Endothelial cell (in vitro differentiated cells): ENCODE results near the gene PLEKHF1. TPM values are rescaled to one million over a fixed set of nuclear protein-coding genes. Genes with fewer than 3 reads are reported as not detected.

Source experiments
- DNase-seq: peaks from one replicate; pipeline ENCODE4 v3.0.0; 2021; ENCODE audit warnings: low spot score
- H3K27ac Mint-ChIP-seq: one replicate; pipeline ENCODE4 v1.8.0; 2021; ENCODE audit warnings: mixed read lengths, inconsistent platforms; ENCODE audit not compliant: unreplicated experiment
- H3K27me3 Mint-ChIP-seq: one replicate; pipeline ENCODE4 v1.8.0; 2021; ENCODE audit warnings: mild to moderate bottlenecking, moderate library complexity, mixed read lengths, inconsistent platforms; ENCODE audit not compliant: unreplicated experiment
- H3K36me3 Mint-ChIP-seq: one replicate; pipeline ENCODE4 v1.8.0; 2021; ENCODE audit warnings: mild to moderate bottlenecking, low read depth, mixed read lengths, inconsistent platforms; ENCODE audit not compliant: unreplicated experiment
- H3K4me1 Mint-ChIP-seq: one replicate; pipeline ENCODE4 v1.8.0; 2021; ENCODE audit warnings: mild to moderate bottlenecking, mixed read lengths, inconsistent platforms; ENCODE audit not compliant: unreplicated experiment
- H3K4me3 Mint-ChIP-seq: one replicate; pipeline ENCODE4 v1.8.0; 2021; ENCODE audit warnings: mild to moderate bottlenecking, mixed read lengths, inconsistent platforms; ENCODE audit not compliant: unreplicated experiment
- H3K9me3 Mint-ChIP-seq: one replicate; pipeline ENCODE4 v1.8.0; 2021; ENCODE audit warnings: mixed read lengths, inconsistent platforms; ENCODE audit not compliant: unreplicated experiment
- CTCF ChIP-seq: fragments of 200-600 bp; sonication (generic); IDR thresholded peaks from one replicate; pipeline ENCODE4 v1.5.0; 2021; ENCODE audit warnings: antibody characterized with exemption; ENCODE audit not compliant: unreplicated experiment
- total RNA-seq: library from RNA; stranded (reverse); fragmentation: NEBNext Ultra II Directional; extraction: Animal tissue kit (Norgen Biotek cat#: 25700); gene quantifications from one replicate; pipeline ENCODE4 v1.2.1, GENCODE V29; 2021; ENCODE audit not compliant: unreplicated experiment

The PLEKHF1 gene
- total RNA-seq, 1 donor from 2014 or later, result 0.77 TPM

- Mint-ChIP-seq H3K27ac (no peak overlapping the region), H3K36me3 (peaks cover 4% of the 10 kb centered on the region), H3K27me3 (peaks cover 6% of the 10 kb centered on the region), H3K4me1 (no peaks in the 10 kb centered on the region), H3K9me3 (no peaks in the 10 kb centered on the region), H3K4me3 (no peak overlapping the region)
- TF ChIP-seq CTCF, result no peak
- no peak for DNase-seq
Measured at GRCh38 chr19:29681422-29682235, 16.4 kb downstream of the PLEKHF1 start.

GRCh38 chr19:29682236-29682895 is 17.1 kb downstream of the PLEKHF1 start:
- Mint-ChIP-seq H3K27ac (no peak overlapping the region), H3K9me3 (no peaks in the 10 kb centered on the region), H3K4me1 (no peaks in the 10 kb centered on the region), H3K36me3 (peaks cover 4% of the 10 kb centered on the region), H3K27me3 (peaks cover 6% of the 10 kb centered on the region), H3K4me3 (no peak overlapping the region)
- no peak for TF ChIP-seq CTCF
- no peak for DNase-seq

- no peak overlapping the region for H3K27ac Mint-ChIP-seq
- peaks cover 4% of the 10 kb centered on the region for H3K36me3 Mint-ChIP-seq
- no peaks in the 10 kb centered on the region for H3K4me1 Mint-ChIP-seq
- TF ChIP-seq CTCF, result no peak
- no peaks in the 10 kb centered on the region for H3K9me3 Mint-ChIP-seq
- no peak for DNase-seq
- no peak overlapping the region for H3K4me3 Mint-ChIP-seq
- peaks cover 5% of the 10 kb centered on the region for H3K27me3 Mint-ChIP-seq
Measured at GRCh38 chr19:29683009-29683408, 17.7 kb downstream of the PLEKHF1 start.

- no peaks in the 10 kb centered on the region for H3K9me3 Mint-ChIP-seq
- TF ChIP-seq CTCF, result no peak
- H3K4me1 Mint-ChIP-seq, result no peaks in the 10 kb centered on the region
- H3K27ac Mint-ChIP-seq, result no peak overlapping the region
- no peak for DNase-seq
- H3K27me3 Mint-ChIP-seq, result peaks cover 4% of the 10 kb centered on the region
- peaks cover 8% of the 10 kb centered on the region for H3K36me3 Mint-ChIP-seq
- no peak overlapping the region for H3K4me3 Mint-ChIP-seq
Measured at GRCh38 chr19:29685326-29685725, 20.1 kb downstream of the PLEKHF1 start.

GRCh38 chr19:29686285-29686805 is 21.1 kb downstream of the PLEKHF1 start:
- DNase-seq, result no peak
- no peaks in the 10 kb centered on the region for H3K4me1 Mint-ChIP-seq
- H3K36me3 Mint-ChIP-seq, result peaks cover 8% of the 10 kb centered on the region
- H3K27ac Mint-ChIP-seq, result no peak overlapping the region
- peaks cover 4% of the 10 kb centered on the region for H3K27me3 Mint-ChIP-seq
- no peak for TF ChIP-seq CTCF
- no peaks in the 10 kb centered on the region for H3K9me3 Mint-ChIP-seq
- no peak overlapping the region for H3K4me3 Mint-ChIP-seq
